Uterus (tissue), 4 donors: ENCODE measurements around the gene GNA12. TPM values are rescaled to one million over a fixed set of nuclear protein-coding genes. Genes with fewer than 3 reads are reported as not detected.
A peak's percentile ranks its signal among the peaks of the same experiment; 100 is the strongest.

ENCODE experiments used
- DNase-seq, 2 donors: peaks; one replicate each; pipeline ENCODE4 v3.0.0-alpha.2; 2019 to 2020
- H3K27ac ChIP-seq, 2 donors: fragments of 200-600 bp; sonication (generic); 1 replicate in 1 of 2; 2 replicates in 1 of 2; pipeline ENCODE4 v1.5.1; 2016 to 2018
- H3K27me3 ChIP-seq, 2 donors: fragments of 200-600 bp; sonication (generic); one replicate each; pipeline ENCODE4 v1.5.1; 2018 to 2019; ENCODE audit warnings: control low read depth in 1 of 2
- H3K36me3 ChIP-seq, 2 donors: fragments of 200-600 bp; sonication (generic); one replicate each; pipeline ENCODE4 v1.5.1; 2019; ENCODE audit warnings: control low read depth in 1 of 2
- H3K4me1 ChIP-seq, 2 donors: fragments of 200-600 bp; sonication (generic); one replicate each; pipeline ENCODE4 v1.5.1; 2018 to 2019; ENCODE audit warnings: control low read depth in 1 of 2
- H3K4me3 ChIP-seq, 2 donors: fragments of 200-600 bp; sonication (generic); 1 replicate in 1 of 2; 2 replicates in 1 of 2; pipeline ENCODE4 v1.5.1; 2018 to 2019; ENCODE audit warnings: mild to moderate bottlenecking in 1 of 2
- H3K9me3 ChIP-seq, 2 donors: fragments of 200-600 bp; sonication (generic); one replicate each; pipeline ENCODE4 v1.5.1; 2019; ENCODE audit warnings: control low read depth in 1 of 2
- CTCF ChIP-seq, 4 experiments: fragments of 200-600 bp in 2 of 4; fragments of 450-650 bp in 2 of 4; sonication (generic) in 2 of 4; IDR thresholded peaks; one replicate each; pipeline ENCODE4 v1.5.1; 2016 to 2019; ENCODE audit warnings: antibody characterized with exemption in 4 of 4, mild to moderate bottlenecking in 2 of 4, moderate library complexity in 1 of 4
- POLR2A ChIP-seq, 2 donors: fragments of 450-650 bp; IDR thresholded peaks; one replicate each; pipeline ENCODE4 v1.6.1; 2016; ENCODE audit warnings: antibody characterized with exemption in 2 of 2, mild to moderate bottlenecking in 1 of 2, moderate library complexity in 1 of 2
- intact Hi-C: fragments of 100-400 bp; cut with DNase I; formaldehyde crosslinking; loops from one replicate; pipeline ENCODE4 v1.15.1; 2023; ENCODE audit warnings: low total_unique reads
- total RNA-seq, 4 donors: library from RNA; depleted of rRNA in 3 of 4; stranded (reverse); fragments of >200 nt in 3 of 4; gene quantifications; one replicate each; pipeline versions ENCODE4 v1.1.0 to v1.2.4, GENCODE V29; 2014 to 2023
- donor health status: DM: yes; HTN: yes; CAD: no.

The GNA12 gene
- total RNA-seq, 4 donors from 2014 or later: 20.5 to 109 (median 50.3) TPM

GRCh38 chr7:2709553-2710285 lies 134.4 kb downstream of the GNA12 start:
- H3K27me3 ChIP-seq: no peaks in the 10 kb centered on the region
- intact Hi-C loops: no loop called here
- peak; percentile 43 to 57 for DNase-seq
- no peak overlapping the region for H3K27ac ChIP-seq
- TF ChIP-seq CTCF (IDR thresholded peaks at IDR 0.05) (peak; percentile 53 to 74 (median 68)), POLR2A (IDR thresholded peaks at IDR 0.05) (no peak)
- no peak overlapping the region for H3K4me3 ChIP-seq
- H3K9me3 ChIP-seq: no peaks in the 10 kb centered on the region
- no peaks in the 10 kb centered on the region for H3K36me3 ChIP-seq
- H3K4me1 ChIP-seq: no peaks in the 10 kb centered on the region

- H3K36me3 ChIP-seq: no peaks in the 10 kb centered on the region
- H3K27me3 ChIP-seq: no peaks in the 10 kb centered on the region
- no peaks in the 10 kb centered on the region for H3K4me1 ChIP-seq
- no peak overlapping the region for H3K4me3 ChIP-seq
- no peak for TF ChIP-seq POLR2A (IDR thresholded peaks at IDR 0.05)
- no peak for TF ChIP-seq CTCF (IDR thresholded peaks at IDR 0.05)
- H3K9me3 ChIP-seq: no peaks in the 10 kb centered on the region
- intact Hi-C loops: no loop called here
- no peak overlapping the region for H3K27ac ChIP-seq
- DNase-seq: no peak
Measured at GRCh38 chr7:2708547-2709310, 135.4 kb downstream of the GNA12 start.

- H3K9me3 ChIP-seq: no peaks in the 10 kb centered on the region
- H3K4me3 ChIP-seq: no peak overlapping the region
- no peaks in the 10 kb centered on the region for H3K36me3 ChIP-seq
- no peak for TF ChIP-seq POLR2A (IDR thresholded peaks at IDR 0.05)
- TF ChIP-seq CTCF (IDR thresholded peaks at IDR 0.05): no peak
- no peaks in the 10 kb centered on the region for H3K4me1 ChIP-seq
- intact Hi-C loops: no loop called here
- DNase-seq: no peak
- H3K27ac ChIP-seq: no peak overlapping the region
- no peaks in the 10 kb centered on the region for H3K27me3 ChIP-seq
Measured at GRCh38 chr7:2708041-2708440, 136.1 kb downstream of the GNA12 start.

GRCh38 chr7:2707481-2707880 lies 136.6 kb downstream of the GNA12 start:
- intact Hi-C loops: no loop called here

More at GRCh38 chr7:2707481-2707880, 136.6 kb downstream of the GNA12 start:
- Histone ChIP-seq H3K4me1 (no peaks in the 10 kb centered on the region), H3K27me3 (no peaks in the 10 kb centered on the region), H3K36me3 (no peaks in the 10 kb centered on the region), H3K4me3 (no peak overlapping the region), H3K9me3 (no peaks in the 10 kb centered on the region), H3K27ac (no peak overlapping the region)
- no peak for DNase-seq
- TF ChIP-seq POLR2A (IDR thresholded peaks at IDR 0.05) (no peak), CTCF (IDR thresholded peaks at IDR 0.05) (no peak)
